ENCODE results near the gene REV3L.
"Not testable (repeated sequence)": the region's sequence is repeated elsewhere in the genome, so short reads cannot be mapped to it uniquely, and the experiment has no call there.

REV3L gene

GRCh38 chr6:111357705-111358104, 125.3 kb downstream of the REV3L start:
- peak; percentile 16 for DNase-seq

- DNase-seq, result no peak
These were observed 126.5 kb downstream of the REV3L start for GRCh38 chr6:111356551-111356950.

GRCh38 chr6:111354758-111355555, 128.1 kb downstream of the REV3L start:
- no peak for DNase-seq

GRCh38 chr6:111353912-111354462, 129.0 kb downstream of the REV3L start:
- no peak for DNase-seq

GRCh38 chr6:111347589-111347988, 135.4 kb downstream of the REV3L start:
- no peak for DNase-seq

- DNase-seq, result no peak
These were observed 140.1 kb downstream of the REV3L start for GRCh38 chr6:111342913-111343312.

GRCh38 chr6:111339294-111339693, 143.7 kb downstream of the REV3L start:
- DNase-seq, result no peak

GRCh38 chr6:111338843-111339242, 144.2 kb downstream of the REV3L start:
- no peak for DNase-seq

- no peak for DNase-seq
These were observed 145.2 kb downstream of the REV3L start for GRCh38 chr6:111337829-111338236.

- no peak for DNase-seq
These were observed 153.0 kb downstream of the REV3L start for GRCh38 chr6:111329882-111330633.

GRCh38 chr6:111326563-111326962, 156.5 kb downstream of the REV3L start:
- DNase-seq, result no peak

- DNase-seq, result no peak
These were observed 160.9 kb downstream of the REV3L start for GRCh38 chr6:111322145-111322544.

- not testable (repeated sequence) for DNase-seq
These were observed 175.1 kb downstream of the REV3L start for GRCh38 chr6:111307950-111308349.

- DNase-seq, result no peak
These were observed 175.7 kb downstream of the REV3L start for GRCh38 chr6:111307275-111307858.

GRCh38 chr6:111306104-111306888, 176.7 kb downstream of the REV3L start:
- DNase-seq, result no peak

- DNase-seq, result no peak
These were observed 181.1 kb downstream of the REV3L start for GRCh38 chr6:111301946-111302345.

- DNase-seq, result not testable (repeated sequence)
These were observed 181.8 kb downstream of the REV3L start for GRCh38 chr6:111300938-111301800.

GRCh38 chr6:111297776-111298175, 185.2 kb downstream of the REV3L start:
- DNase-seq, result no peak

GRCh38 chr6:111294374-111294967, 188.5 kb downstream of the REV3L start:
- DNase-seq, result no peak

- DNase-seq, result no peak
These were observed 191.4 kb downstream of the REV3L start for GRCh38 chr6:111291336-111292259.
